WTC11 (cell line): Measurements from ENCODE around the gene GINS1. TPM values are rescaled to one million over a fixed set of nuclear protein-coding genes. Genes with fewer than 3 reads are reported as not detected.

ENCODE experiments used
- ATAC-seq: fragments of 200-7000 bp; cut with Tn5 transposase; 2 replicates; pipeline ENCODE4 v1.10.0; 2021; ENCODE audit warnings: mild to moderate bottlenecking, moderate library complexity
- CTCF ChIA-PET: fragments of 300-600 bp; sonication (Branson Sonifier 250); formaldehyde crosslinking; loops from one replicate; lab custom pipeline; 2021; ENCODE audit warnings: antibody characterized with exemption; lab: Charles Lee
- POLR2A ChIA-PET: fragments of 350-600 bp; sonication (Branson Sonifier 250); formaldehyde crosslinking; loops from one replicate; lab custom pipeline; 2021; ENCODE audit warnings: antibody characterized with exemption; lab: Charles Lee
- DNase-seq: peaks from one replicate; pipeline ENCODE4 v3.0.0; 2021; ENCODE audit warnings: low spot score
- H3K27ac Mint-ChIP-seq: 2 replicates; pipeline ENCODE4 v1.8.0; 2021; ENCODE audit warnings: mixed read lengths
- H3K27me3 Mint-ChIP-seq: 2 replicates; pipeline ENCODE4 v1.8.0; 2021; ENCODE audit warnings: low read depth, mild to moderate bottlenecking, moderate library complexity, mixed read lengths
- H3K36me3 Mint-ChIP-seq: 2 replicates; pipeline ENCODE4 v1.8.0; 2021; ENCODE audit warnings: mixed read lengths
- H3K4me1 Mint-ChIP-seq: 2 replicates; pipeline ENCODE4 v1.8.0; 2022; ENCODE audit warnings: mixed read lengths
- H3K4me3 Mint-ChIP-seq: 2 replicates; pipeline ENCODE4 v1.8.0; 2021; ENCODE audit warnings: mild to moderate bottlenecking, moderate library complexity, mixed read lengths
- H3K9me3 Mint-ChIP-seq: 2 replicates; pipeline ENCODE4 v1.8.0; 2021; ENCODE audit warnings: mixed read lengths
- ATF1 ChIP-seq: sonication (generic); formaldehyde crosslinking; IDR thresholded peaks from 2 replicates; pipeline ENCODE4 v1.8.1; 2023; ENCODE audit warnings: mild to moderate bottlenecking, moderate library complexity, missing genetic modification reagents
- CREM ChIP-seq: sonication (generic); formaldehyde crosslinking; IDR thresholded peaks from 2 replicates; pipeline ENCODE4 v1.8.1; 2022; ENCODE audit warnings: mild to moderate bottlenecking, missing genetic modification reagents, moderate library complexity
- FOXJ3 ChIP-seq: sonication (generic); formaldehyde crosslinking; IDR thresholded peaks from 2 replicates; pipeline ENCODE4 v1.9.0; 2021; ENCODE audit warnings: missing genetic modification reagents, mild to moderate bottlenecking, borderline replicate concordance
- FOXK1 ChIP-seq: sonication (generic); formaldehyde crosslinking; IDR thresholded peaks from 2 replicates; pipeline ENCODE4 v1.8.0; 2022; ENCODE audit warnings: mild to moderate bottlenecking, moderate library complexity, missing genetic modification reagents
- GRHL2 ChIP-seq: fragments of 250-450 bp; sonication (Bioruptor Pico); IDR thresholded peaks from 2 replicates; pipeline ENCODE4 v1.8.0; 2022; ENCODE audit warnings: mild to moderate bottlenecking, moderate library complexity; ENCODE audit not compliant: insufficient replicate concordance, severe bottlenecking
- GTF2I ChIP-seq: fragments of 250-450 bp; sonication (Bioruptor Pico); conservative IDR thresholded peaks from 2 replicates; pipeline ENCODE4 v1.4.0; 2021; ENCODE audit warnings: mild to moderate bottlenecking
- HMGA2 ChIP-seq: fragments of 250-450 bp; sonication (Bioruptor Pico); IDR thresholded peaks from 2 replicates; pipeline ENCODE4 v1.4.0; 2021; ENCODE audit warnings: mild to moderate bottlenecking, moderate library complexity
- IRF2 ChIP-seq: sonication (generic); formaldehyde crosslinking; IDR thresholded peaks from 2 replicates; pipeline ENCODE4 v1.8.0; 2022; ENCODE audit warnings: low read depth, missing genetic modification reagents, borderline replicate concordance
- JUN ChIP-seq: sonication (generic); formaldehyde crosslinking; IDR thresholded peaks from 2 replicates; pipeline ENCODE4 v1.8.0; 2023; ENCODE audit warnings: mild to moderate bottlenecking, missing genetic modification reagents
- KAT7 ChIP-seq: sonication (generic); formaldehyde crosslinking; IDR thresholded peaks from 2 replicates; pipeline ENCODE4 v1.8.1; 2023; ENCODE audit warnings: missing genetic modification reagents, mild to moderate bottlenecking, borderline replicate concordance
- MYBL2 ChIP-seq: sonication (generic); formaldehyde crosslinking; IDR thresholded peaks from 2 replicates; pipeline ENCODE4 v1.8.1; 2023; ENCODE audit warnings: mild to moderate bottlenecking, moderate library complexity, missing genetic modification reagents
- OVOL2 ChIP-seq: fragments of 250-450 bp; sonication (Bioruptor Pico); IDR thresholded peaks from 2 replicates; pipeline ENCODE4 v1.9.0; 2021; ENCODE audit warnings: mild to moderate bottlenecking, borderline replicate concordance
- RORB ChIP-seq: fragments of 250-450 bp; sonication (Bioruptor Pico); IDR thresholded peaks from 2 replicates; pipeline ENCODE4 v1.9.0; 2021; ENCODE audit warnings: mild to moderate bottlenecking
- SMAD3 ChIP-seq: sonication (generic); formaldehyde crosslinking; IDR thresholded peaks from 2 replicates; pipeline ENCODE4 v1.8.0; 2022; ENCODE audit warnings: missing genetic modification reagents, mild to moderate bottlenecking, borderline replicate concordance
- SMAD4 ChIP-seq: sonication (generic); formaldehyde crosslinking; IDR thresholded peaks from 2 replicates; pipeline ENCODE4 v1.8.0; 2022; ENCODE audit warnings: mild to moderate bottlenecking, missing genetic modification reagents
- SOX15 ChIP-seq: fragments of 250-450 bp; sonication (Bioruptor Pico); IDR thresholded peaks from 2 replicates; pipeline ENCODE4 v1.9.0; 2021; ENCODE audit warnings: mild to moderate bottlenecking
- SP1 ChIP-seq: sonication (generic); formaldehyde crosslinking; conservative IDR thresholded peaks from 2 replicates; pipeline ENCODE4 v1.8.1; 2022; ENCODE audit warnings: missing genetic modification reagents
- TEAD4 ChIP-seq: sonication (generic); formaldehyde crosslinking; IDR thresholded peaks from 2 replicates; pipeline ENCODE4 v1.8.0; 2022; ENCODE audit warnings: mild to moderate bottlenecking, missing genetic modification reagents
- TP53 ChIP-seq: sonication (generic); formaldehyde crosslinking; IDR thresholded peaks from 2 replicates; pipeline ENCODE4 v1.8.1; 2023; ENCODE audit warnings: mild to moderate bottlenecking, missing genetic modification reagents
- ZNF219 ChIP-seq: sonication (generic); formaldehyde crosslinking; IDR thresholded peaks from 2 replicates; pipeline ENCODE4 v1.8.0; 2023; ENCODE audit warnings: missing genetic modification reagents, mild to moderate bottlenecking, borderline replicate concordance
- ZNF232 ChIP-seq: sonication (generic); formaldehyde crosslinking; IDR thresholded peaks from 2 replicates; pipeline ENCODE4 v1.8.0; 2022; ENCODE audit warnings: mild to moderate bottlenecking, missing genetic modification reagents
- ZNF263 ChIP-seq: sonication (generic); formaldehyde crosslinking; IDR thresholded peaks from 2 replicates; pipeline ENCODE4 v1.8.1; 2022; ENCODE audit warnings: low read depth, mild to moderate bottlenecking, moderate library complexity, missing genetic modification reagents
- total RNA-seq: library from RNA; stranded (reverse); gene quantifications from 3 replicates; pipeline ENCODE4 v1.2.3, GENCODE V29; 2021
- TF ChIP-seq, protein P1 (sequence below): sonication (generic); formaldehyde crosslinking; IDR thresholded peaks from 2 replicates; pipeline ENCODE4 v1.8.1; 2023; ENCODE audit warnings: mild to moderate bottlenecking, moderate library complexity, missing genetic modification reagents
- TF ChIP-seq, protein P2 (sequence below): fragments of 250-450 bp; sonication (Bioruptor Pico); IDR thresholded peaks from 2 replicates; pipeline ENCODE4 v1.9.0; 2021; ENCODE audit warnings: moderate library complexity, mild to moderate bottlenecking, inconsistent platforms, borderline replicate concordance
- TF ChIP-seq, protein P3 (sequence below): sonication (generic); formaldehyde crosslinking; IDR thresholded peaks from 2 replicates; pipeline ENCODE4 v1.8.1; 2022; ENCODE audit warnings: mild to moderate bottlenecking, missing genetic modification reagents, moderate library complexity, borderline replicate concordance
- TF ChIP-seq, protein P4 (sequence below): sonication (generic); formaldehyde crosslinking; IDR thresholded peaks from 2 replicates; pipeline ENCODE4 v1.8.1; 2022; ENCODE audit warnings: mild to moderate bottlenecking, moderate library complexity, missing genetic modification reagents
- TF ChIP-seq, protein P5 (sequence below): sonication (generic); formaldehyde crosslinking; IDR thresholded peaks from 2 replicates; pipeline ENCODE4 v1.8.1; 2022; ENCODE audit warnings: low read depth, mild to moderate bottlenecking, moderate library complexity, missing genetic modification reagents, borderline replicate concordance
- TF ChIP-seq, protein P6 (sequence below): sonication (generic); formaldehyde crosslinking; IDR thresholded peaks from 2 replicates; pipeline ENCODE4 v1.8.1; 2023; ENCODE audit warnings: mild to moderate bottlenecking, missing genetic modification reagents

The GINS1 gene
- total RNA-seq, 1 experiment from 2014 or later, result 70.4 TPM

DNA sequence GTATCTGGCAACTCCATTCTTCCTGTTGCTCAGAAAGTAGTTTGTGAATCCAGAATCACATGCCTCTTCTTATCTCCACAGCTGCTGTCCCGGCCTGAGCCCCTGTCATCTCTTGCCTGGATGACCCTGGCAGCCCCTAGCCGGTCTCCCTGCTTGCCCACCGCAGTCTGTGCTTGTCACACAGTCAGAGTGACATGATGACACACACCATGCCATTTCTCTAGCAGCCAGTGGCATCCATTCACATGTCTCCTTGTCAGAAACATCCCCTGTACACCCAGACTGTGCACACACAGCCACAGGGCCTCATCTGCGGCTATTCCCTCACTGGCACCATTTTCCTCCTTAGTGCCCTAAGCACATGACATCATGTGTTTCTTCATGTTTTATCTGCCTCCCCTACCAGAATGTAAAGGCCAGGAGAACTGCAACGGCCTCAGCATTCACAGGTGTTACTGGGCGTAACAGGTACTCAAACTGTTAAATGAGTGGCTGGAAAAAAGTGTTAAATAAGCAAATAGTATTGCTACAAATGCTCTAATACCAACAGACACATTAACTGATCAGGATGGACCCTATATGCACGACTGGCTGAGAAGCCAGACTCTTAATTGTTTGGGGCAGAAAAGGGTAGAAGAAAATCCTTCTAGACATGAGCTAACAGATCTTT lies 26.4 kb upstream of the GINS1 start:
- no peak for TF ChIP-seq ZNF219 (CRISPR knock-in tag)
- no peak for TF ChIP-seq OVOL2 (CRISPR knock-in tag)
- TF ChIP-seq, protein P1, sequence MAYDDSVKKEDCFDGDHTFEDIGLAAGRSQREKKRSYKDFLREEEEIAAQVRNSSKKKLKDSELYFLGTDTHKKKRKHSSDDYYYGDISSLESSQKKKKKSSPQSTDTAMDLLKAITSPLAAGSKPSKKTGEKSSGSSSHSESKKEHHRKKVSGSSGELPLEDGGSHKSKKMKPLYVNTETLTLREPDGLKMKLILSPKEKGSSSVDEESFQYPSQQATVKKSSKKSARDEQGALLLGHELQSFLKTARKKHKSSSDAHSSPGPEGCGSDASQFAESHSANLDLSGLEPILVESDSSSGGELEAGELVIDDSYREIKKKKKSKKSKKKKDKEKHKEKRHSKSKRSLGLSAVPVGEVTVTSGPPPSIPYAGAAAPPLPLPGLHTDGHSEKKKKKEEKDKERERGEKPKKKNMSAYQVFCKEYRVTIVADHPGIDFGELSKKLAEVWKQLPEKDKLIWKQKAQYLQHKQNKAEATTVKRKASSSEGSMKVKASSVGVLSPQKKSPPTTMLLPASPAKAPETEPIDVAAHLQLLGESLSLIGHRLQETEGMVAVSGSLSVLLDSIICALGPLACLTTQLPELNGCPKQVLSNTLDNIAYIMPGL (CRISPR knock-in tag), result no peak
- TF ChIP-seq GRHL2, result no peak
- no peak for TF ChIP-seq SMAD4 (CRISPR knock-in tag)
- TF ChIP-seq SMAD3 (CRISPR knock-in tag), result no peak
- no peak for TF ChIP-seq SP1 (CRISPR knock-in tag)
- no peak for TF ChIP-seq JUN (CRISPR knock-in tag)
- TF ChIP-seq, protein P2, sequence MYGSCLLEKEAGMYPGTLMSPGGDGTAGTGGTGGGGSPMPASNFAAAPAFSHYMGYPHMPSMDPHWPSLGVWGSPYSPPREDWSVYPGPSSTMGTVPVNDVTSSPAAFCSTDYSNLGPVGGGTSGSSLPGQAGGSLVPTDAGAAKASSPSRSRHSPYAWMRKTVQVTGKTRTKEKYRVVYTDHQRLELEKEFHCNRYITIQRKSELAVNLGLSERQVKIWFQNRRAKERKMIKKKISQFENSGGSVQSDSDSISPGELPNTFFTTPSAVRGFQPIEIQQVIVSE (CRISPR knock-in tag), result no peak
- TF ChIP-seq, protein P3, sequence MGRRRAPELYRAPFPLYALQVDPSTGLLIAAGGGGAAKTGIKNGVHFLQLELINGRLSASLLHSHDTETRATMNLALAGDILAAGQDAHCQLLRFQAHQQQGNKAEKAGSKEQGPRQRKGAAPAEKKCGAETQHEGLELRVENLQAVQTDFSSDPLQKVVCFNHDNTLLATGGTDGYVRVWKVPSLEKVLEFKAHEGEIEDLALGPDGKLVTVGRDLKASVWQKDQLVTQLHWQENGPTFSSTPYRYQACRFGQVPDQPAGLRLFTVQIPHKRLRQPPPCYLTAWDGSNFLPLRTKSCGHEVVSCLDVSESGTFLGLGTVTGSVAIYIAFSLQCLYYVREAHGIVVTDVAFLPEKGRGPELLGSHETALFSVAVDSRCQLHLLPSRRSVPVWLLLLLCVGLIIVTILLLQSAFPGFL, result no peak
- TF ChIP-seq ATF1, result no peak
- TF ChIP-seq CREM, result no peak
- TF ChIP-seq RORB (CRISPR knock-in tag), result no peak
- no peak for TF ChIP-seq ZNF263 (CRISPR knock-in tag)
- no peak for TF ChIP-seq FOXJ3 (CRISPR knock-in tag)
- no peak for TF ChIP-seq IRF2 (CRISPR knock-in tag)
- TF ChIP-seq SOX15 (CRISPR knock-in tag), result no peak
- TF ChIP-seq GTF2I (CRISPR knock-in tag), result no peak
- no peak for TF ChIP-seq MYBL2 (CRISPR knock-in tag)
- CTCF ChIA-PET, result no interaction called here

DNA sequence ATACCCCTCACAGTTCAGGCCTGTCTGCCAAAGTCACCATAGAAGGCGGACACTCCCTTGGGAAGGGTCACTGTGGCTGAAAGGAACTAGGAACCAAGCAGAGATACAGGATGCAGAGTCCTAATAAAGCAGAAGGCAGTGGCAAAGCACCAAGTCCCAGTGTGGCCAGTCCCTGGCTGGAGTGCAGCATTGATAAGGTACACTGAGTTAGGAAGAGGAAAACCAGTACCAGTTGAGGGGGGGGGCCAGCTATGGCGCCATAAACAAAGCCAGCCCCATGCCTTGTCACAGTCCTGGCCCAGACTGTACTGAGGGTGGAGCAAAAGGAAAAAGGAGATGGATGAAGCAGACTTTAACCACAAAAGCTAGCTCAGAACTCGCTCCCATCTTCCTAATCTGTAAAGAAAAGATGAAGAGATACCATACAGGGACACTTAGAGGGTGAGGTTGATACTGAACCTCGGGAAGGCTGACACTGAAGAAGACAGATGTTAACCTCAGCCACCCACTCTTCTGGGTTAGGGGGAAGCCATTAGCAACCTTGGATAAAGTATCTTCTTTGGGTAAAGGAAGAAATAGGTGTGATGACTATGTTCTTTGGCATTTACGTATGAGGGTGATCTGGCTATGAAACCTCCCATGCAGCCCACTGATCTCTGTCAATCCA lies 24.6 kb upstream of the GINS1 start:
- ChIA-PET CTCF (no interaction called here), POLR2A (interaction anchor here (0.6 kb wide), 1 partner anchor 15 kb away, joined by 3 read pairs; no protein-coding TSS in a partner anchor)
- no peak for ATAC-seq
- H3K9me3 Mint-ChIP-seq, result peaks cover 4% of the 10 kb centered on the region; the same call in 1 of the 2 replicates
- no peaks in the 10 kb centered on the region for H3K27me3 Mint-ChIP-seq
- H3K4me1 Mint-ChIP-seq, result peaks cover 3% of the 10 kb centered on the region; the same call in 1 of the 2 replicates
- DNase-seq, result no peak
- peaks cover 11% of the 10 kb centered on the region for H3K36me3 Mint-ChIP-seq
- H3K27ac Mint-ChIP-seq, result peak overlapping the region; percentile 53
- no peak overlapping the region for H3K4me3 Mint-ChIP-seq
- TF ChIP-seq, protein P4, sequence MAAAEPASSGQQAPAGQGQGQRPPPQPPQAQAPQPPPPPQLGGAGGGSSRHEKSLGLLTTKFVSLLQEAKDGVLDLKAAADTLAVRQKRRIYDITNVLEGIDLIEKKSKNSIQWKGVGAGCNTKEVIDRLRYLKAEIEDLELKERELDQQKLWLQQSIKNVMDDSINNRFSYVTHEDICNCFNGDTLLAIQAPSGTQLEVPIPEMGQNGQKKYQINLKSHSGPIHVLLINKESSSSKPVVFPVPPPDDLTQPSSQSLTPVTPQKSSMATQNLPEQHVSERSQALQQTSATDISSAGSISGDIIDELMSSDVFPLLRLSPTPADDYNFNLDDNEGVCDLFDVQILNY, result no peak
- TF ChIP-seq SOX15 (CRISPR knock-in tag), result no peak
- TF ChIP-seq ZNF232, result no peak
- TF ChIP-seq KAT7 (CRISPR knock-in tag), result no peak
- TF ChIP-seq HMGA2, result no peak
- no peak for TF ChIP-seq FOXK1 (CRISPR knock-in tag)
- no peak for TF ChIP-seq SP1 (CRISPR knock-in tag)
- no peak for TF ChIP-seq TEAD4 (CRISPR knock-in tag)
- no peak for TF ChIP-seq JUN (CRISPR knock-in tag)
- TF ChIP-seq, protein P5, sequence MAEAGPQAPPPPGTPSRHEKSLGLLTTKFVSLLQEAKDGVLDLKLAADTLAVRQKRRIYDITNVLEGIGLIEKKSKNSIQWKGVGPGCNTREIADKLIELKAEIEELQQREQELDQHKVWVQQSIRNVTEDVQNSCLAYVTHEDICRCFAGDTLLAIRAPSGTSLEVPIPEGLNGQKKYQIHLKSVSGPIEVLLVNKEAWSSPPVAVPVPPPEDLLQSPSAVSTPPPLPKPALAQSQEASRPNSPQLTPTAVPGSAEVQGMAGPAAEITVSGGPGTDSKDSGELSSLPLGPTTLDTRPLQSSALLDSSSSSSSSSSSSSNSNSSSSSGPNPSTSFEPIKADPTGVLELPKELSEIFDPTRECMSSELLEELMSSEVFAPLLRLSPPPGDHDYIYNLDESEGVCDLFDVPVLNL, result no peak
- no peak for TF ChIP-seq CREM
- no peak for TF ChIP-seq TP53 (CRISPR knock-in tag)
- TF ChIP-seq, protein P6, sequence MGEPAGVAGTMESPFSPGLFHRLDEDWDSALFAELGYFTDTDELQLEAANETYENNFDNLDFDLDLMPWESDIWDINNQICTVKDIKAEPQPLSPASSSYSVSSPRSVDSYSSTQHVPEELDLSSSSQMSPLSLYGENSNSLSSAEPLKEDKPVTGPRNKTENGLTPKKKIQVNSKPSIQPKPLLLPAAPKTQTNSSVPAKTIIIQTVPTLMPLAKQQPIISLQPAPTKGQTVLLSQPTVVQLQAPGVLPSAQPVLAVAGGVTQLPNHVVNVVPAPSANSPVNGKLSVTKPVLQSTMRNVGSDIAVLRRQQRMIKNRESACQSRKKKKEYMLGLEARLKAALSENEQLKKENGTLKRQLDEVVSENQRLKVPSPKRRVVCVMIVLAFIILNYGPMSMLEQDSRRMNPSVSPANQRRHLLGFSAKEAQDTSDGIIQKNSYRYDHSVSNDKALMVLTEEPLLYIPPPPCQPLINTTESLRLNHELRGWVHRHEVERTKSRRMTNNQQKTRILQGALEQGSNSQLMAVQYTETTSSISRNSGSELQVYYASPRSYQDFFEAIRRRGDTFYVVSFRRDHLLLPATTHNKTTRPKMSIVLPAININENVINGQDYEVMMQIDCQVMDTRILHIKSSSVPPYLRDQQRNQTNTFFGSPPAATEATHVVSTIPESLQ (CRISPR knock-in tag), result no peak

More for the DNA sequence above, 26.4 kb upstream of the GINS1 start:
- H3K36me3 Mint-ChIP-seq, result peaks cover 7% of the 10 kb centered on the region
- DNase-seq (no peak), ATAC-seq (no peak)
- H3K4me1 Mint-ChIP-seq, result peaks cover 3% of the 10 kb centered on the region; the same call in 1 of the 2 replicates
- no peak overlapping the region for H3K4me3 Mint-ChIP-seq
- no peaks in the 10 kb centered on the region for H3K27me3 Mint-ChIP-seq
- H3K9me3 Mint-ChIP-seq, result no peaks in the 10 kb centered on the region
- H3K27ac Mint-ChIP-seq, result peak overlapping the region; percentile 8; the same call in 1 of the 2 replicates
- POLR2A ChIA-PET, result no interaction called here
